ENCODE results near the gene PPY.
"Not testable (repeated sequence)": the region's sequence is repeated elsewhere in the genome, so short reads cannot be mapped to it uniquely, and the experiment has no call there.

PPY gene, protein sequence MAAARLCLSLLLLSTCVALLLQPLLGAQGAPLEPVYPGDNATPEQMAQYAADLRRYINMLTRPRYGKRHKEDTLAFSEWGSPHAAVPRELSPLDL

GRCh38 chr17:43942051-43942685 lies at the start of gene PPY:
Gene PPY (minus strand): TSS chr17:43942476. CDS start chr17:43941654, 822 bp downstream.
- no peak for DNase-seq

- no peak for DNase-seq
These were observed 46.0 kb upstream of the PPY start for GRCh38 chr17:43988301-43988700.

DNA sequence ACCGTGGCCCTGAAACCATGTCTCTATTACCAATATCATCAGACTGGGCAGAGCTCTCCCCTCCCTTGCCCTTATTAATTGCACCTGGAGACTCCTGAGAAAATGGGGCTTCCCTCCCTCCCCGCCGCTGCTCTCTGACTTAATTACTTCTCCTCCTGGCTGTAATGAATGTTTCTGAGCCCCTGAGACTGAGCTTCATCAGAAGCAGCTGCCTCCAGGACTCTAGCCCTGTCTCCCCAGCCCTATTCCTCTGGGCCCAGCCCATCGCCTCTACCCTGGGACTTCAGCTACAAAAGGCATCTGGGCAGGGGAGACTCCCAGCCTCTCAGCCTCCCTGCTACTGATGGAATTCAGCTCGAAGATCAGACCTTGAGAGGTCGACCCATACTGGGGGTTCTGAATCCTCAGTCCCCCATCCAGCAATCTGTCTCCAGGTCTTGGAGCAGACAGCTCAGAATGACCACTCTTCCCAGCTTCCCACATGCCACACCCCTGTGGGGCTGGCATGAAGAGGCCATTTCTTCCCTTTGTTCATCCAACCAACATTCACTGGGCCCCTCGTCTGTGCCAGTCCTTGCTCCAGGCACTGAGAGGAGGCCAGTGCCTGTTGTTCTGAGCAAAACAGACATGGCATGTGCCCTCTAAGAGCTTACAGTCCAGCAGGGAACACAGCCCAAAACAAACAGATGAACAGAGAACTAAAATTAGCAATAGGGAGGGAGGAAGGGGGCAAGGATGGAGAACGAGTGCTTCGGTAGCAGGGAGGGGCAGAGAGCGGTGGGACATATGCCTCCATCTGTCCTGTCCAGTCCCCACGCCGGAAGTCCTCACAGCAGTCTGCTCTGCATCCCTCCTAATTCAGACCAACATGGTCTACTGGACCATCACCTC lies 45.1 kb upstream of the PPY start:
- no peak for DNase-seq

DNA sequence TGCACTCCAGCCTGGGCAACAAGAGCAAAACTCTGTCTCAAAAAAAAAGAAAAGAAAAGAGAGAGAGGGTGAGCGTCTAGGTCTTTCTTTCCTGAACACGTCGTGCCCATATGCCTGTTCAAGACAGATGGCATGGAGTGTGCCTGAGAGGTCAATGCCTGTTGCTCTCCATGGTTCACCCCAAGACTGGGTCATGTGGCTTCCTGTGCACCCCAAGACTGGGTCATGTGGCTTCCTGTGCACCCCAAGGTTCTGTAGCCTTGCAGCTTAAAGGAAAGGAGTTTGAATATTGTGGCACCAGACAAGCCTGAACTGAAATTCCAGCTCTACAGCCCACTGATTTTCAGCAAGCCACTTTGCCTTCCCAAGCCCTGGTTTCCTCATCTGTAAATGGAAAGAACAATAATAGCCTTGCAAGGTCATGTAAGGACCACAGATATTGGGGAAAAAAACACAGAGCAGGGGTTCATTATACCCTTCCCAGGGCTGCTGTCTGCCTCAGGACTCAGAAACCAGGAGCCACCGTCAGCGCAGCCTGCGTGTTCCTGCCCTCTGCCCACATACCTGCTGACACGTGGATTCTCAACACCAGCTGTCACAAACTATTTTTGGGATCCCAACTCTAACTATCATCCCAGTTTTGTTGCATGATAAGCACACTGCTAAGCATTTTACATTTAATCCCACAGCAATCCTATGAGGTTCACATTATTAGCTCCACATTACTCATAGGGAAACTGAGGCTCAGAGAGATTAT lies 44.1 kb upstream of the PPY start:
- DNase-seq, result no peak

GRCh38 chr17:43984521-43984920 lies 42.2 kb upstream of the PPY start:
- no peak for DNase-seq

DNA sequence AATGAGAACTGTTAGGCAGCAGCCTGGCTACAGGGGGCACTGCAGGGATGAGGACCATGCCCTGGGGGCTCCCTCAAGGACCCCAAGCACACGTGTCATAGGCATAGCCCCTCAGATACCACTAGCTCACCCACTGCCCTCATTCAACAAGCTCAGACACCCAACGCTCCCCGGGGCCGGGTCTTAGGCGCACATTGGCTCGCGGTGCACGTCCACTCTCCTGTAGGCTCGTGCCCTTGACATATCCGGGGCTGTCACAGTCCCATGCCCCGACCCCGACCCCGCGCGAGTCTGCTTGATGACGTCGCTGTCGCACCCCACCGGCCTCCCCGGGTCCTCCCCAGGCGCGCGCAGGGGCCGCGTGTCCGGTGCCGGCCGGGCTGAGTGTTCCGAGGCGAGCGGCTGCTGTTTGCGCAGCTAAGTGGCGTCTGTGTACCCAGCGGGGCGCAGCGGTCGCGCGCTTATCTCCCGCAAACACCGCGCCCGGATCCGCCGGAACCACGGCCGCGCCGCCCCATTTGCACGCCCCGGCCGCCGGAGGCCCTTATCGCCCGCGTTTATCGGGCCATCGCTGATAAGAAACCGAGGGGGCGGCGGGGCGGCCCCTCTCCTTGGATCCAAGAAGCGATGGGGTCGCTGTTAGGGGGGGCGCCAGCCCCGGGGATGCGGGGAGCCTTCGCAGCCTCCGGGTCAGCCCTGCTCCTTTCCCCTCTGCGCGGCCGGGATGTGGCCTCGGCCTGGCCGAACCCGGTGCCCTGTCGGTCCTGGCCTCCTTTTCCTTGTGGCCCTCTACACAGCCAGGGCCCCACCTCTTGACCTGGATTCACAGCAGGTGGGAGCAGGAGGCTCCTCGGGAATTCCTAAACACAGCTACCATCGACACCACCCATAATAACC lies 41.5 kb upstream of the PPY start:
- DNase-seq, result no peak

- no peak for DNase-seq
These were observed 40.9 kb upstream of the PPY start for GRCh38 chr17:43983196-43983514.

GRCh38 chr17:43982171-43982570 lies 39.9 kb upstream of the PPY start:
- no peak for DNase-seq

- DNase-seq, result no peak
These were observed 37.4 kb upstream of the PPY start for GRCh38 chr17:43979671-43980070.

GRCh38 chr17:43979011-43979410 lies 36.7 kb upstream of the PPY start:
- DNase-seq, result no peak

DNA sequence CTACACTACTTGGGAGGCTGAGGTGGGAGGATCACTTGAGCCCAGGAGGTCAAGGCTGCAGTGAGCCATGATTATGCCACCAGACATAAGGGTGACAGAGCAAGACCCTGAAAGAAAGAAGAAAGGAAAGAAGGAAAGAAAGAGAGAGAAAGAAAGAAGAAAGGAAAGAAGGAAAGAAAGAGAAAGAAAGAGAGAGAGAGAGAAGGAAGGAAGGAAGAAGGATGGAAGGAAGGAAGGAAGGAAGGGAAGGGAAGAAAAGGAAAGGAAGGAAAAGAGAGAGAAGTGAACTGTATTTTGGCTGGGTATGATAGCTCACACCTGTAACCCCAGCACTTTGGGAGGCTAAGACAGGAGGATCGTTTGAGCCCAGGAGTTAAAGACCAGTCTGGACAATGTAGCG lies 35.8 kb upstream of the PPY start:
- DNase-seq, result no peak

DNA sequence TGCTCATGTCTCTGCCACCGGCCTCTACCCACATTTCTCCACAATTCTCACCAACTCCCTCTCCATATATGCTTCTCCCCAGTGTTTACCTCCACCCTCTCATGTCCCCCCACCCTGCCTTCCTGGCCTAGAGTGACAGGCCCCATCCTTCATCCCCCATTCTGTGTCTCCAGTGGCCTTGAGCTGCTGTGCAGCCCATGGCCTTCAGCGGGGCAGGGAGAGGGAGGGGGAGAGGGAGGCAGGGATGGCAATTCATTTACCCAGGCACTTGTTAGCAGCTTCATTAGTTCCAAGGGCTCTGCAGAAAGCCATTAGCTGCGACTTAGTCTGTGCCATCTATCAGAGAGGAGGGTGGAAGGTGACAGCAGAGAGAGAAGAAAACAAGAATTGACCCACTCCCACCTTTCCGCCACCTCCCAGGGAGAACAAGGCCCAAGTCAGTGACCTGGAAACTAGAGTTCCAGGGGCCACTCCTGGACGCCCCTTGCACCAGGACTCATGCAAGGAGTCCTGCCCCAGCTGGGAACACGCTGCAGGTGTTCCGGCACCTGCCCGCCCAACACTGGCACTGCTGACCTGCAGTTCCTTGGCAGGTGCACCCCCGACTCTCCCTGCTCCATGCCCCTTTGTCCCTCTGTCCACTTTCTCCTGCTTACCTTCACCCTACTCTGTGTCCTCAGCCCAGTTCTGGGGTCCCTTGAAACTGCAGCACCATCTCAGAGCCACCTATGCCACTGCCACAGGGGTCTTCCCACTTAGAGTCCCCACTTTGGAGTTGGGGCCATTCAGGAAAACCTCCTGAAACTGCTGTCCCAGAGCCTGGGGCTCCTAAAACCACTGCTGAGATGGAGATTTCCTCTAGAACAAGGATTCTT lies 34.9 kb upstream of the PPY start:
- DNase-seq, result no peak

GRCh38 chr17:43975898-43976297 lies 33.6 kb upstream of the PPY start:
- no peak for DNase-seq

DNA sequence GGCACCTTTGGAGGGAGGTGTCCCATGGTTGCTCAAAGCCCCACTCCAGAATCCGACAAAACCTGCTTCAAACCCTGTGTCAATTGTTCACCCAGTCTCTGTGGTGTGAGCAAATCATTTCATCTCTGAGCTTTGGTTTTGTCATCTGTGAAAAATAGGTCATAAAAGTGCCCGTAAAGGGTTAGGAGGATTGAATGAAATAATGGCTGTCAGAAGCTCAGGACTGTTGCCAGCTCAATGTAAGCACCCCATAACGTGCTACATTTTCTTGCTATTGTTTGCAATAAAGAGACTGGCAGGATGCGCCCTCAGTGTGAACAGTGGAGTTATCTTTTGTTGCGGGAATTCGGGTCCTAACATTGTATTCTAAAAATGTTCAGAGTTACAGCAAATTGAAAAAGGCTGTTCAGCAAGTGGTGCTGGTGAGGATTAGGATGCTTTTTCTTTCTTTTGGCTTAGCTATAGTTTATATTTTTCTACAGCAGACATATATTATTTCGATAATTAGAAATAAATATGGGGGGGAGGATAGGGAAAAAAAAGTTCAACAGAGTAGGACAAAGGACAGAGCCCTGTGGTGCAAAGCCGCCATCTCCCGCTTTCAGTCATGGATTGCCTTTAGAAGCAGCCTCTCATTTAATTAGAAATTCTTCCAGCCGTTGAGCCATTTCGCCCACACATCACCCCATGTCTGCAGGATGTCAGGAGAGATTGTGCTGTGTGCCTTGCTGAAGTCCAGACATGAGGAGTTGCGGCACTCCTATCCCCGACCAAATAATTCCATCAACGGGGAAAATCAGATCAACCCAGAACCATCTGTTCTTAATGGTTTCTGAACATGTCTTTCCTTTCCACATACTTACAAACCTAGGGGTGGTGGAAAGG lies 32.3 kb upstream of the PPY start:
- DNase-seq, result no peak

DNA sequence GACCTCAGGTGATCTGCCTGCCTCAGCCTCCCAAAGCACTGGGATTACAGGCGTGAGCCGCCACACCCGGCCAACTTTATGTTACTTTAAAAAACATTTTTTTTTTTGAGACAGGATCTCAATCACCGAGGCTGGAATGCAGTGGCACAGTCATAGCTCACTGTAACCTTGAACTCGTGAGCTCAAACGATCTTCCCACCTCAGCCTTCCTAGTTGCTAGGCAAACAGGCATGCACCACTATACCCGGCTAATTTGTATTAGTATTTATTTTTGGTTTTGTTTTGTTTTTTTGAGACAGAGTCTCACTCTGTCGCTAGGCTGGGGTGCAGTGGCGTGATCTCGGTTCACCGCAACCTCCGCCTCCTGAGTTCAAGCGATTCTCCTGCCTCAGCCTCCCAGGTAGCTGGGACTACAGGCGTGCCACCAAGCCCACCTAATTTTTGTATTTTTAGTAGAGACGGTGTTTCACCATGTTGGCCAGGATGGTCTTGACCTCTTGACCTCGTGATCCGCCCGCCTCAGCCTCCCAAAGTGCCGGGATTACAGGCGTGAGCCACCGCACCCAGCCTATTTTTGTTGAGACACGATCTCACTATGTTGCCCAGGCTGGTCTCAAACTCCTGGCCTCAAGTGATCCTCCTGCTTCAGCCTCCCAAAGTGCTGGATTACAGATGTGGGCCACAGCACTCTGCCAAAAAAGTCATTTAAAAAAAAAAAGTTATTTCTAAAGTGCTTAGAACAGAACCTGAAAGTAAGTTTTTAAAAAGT lies 30.4 kb upstream of the PPY start:
- DNase-seq, result not testable (repeated sequence)

DNA sequence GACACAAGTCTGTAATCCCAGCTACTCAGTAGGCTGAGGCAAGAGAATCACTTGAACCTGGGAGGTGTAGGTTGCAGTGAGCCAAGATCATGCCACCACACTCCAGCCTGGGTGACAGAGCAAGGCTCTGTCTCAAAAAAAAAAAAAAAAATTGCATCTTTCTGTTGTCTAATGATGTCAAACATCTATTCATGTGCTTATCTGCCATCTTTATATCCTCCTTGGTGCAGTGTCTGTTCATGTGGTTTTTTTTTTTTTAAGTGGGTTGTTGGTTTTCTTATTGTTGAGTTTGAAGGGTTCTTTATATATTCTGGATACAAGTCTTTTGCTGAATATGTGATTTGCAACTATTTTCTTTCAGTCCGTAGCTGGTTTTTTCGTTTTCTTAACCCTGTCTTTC lies 29.2 kb upstream of the PPY start:
- DNase-seq, result not testable (repeated sequence)

DNA sequence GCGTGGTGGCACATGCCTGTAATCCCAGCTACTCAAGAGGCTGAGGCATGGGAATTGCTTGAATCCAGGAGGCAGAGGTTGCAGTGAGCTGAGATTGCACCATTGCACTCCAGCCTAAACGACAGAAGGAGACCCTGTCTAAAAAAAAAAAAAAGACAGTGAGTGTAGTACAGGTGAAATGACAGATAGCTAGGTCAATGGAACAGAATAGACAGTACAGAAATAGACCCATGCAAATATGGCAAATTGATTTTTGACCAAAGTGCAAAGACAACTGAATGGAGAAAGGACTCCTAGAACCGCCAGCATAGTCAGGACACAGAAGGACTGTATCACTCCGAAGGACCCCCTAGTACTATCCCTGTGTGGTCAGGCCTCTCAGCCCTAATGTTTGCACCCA lies 28.1 kb upstream of the PPY start:
- DNase-seq, result no peak

GRCh38 chr17:43967251-43967875 lies 25.1 kb upstream of the PPY start:
- DNase-seq, result no peak

- no peak for DNase-seq
These were observed 24.0 kb upstream of the PPY start for GRCh38 chr17:43966276-43966675.

Measured in SHP77 (cell line).